Right ventricle myocardium superior (tissue), 1 donor: ENCODE measurements around the gene HAL. TPM values are rescaled to one million over a fixed set of nuclear protein-coding genes. Genes with fewer than 3 reads are reported as not detected.

Source experiments
- ATAC-seq: fragments of 200-7000 bp; cut with Tn5 transposase; one replicate; pipeline ENCODE4 v1.9.1; 2020; ENCODE audit warnings: mild to moderate bottlenecking; ENCODE audit not compliant: poor library complexity
- DNase-seq: peaks from one replicate; pipeline ENCODE4 v3.0.0-alpha.2; 2020
- intact Hi-C: fragments of 100-400 bp; cut with DNase I; formaldehyde crosslinking; loops from one replicate; pipeline ENCODE4 v1.11.2; 2022
- long read RNA-seq: library from polyadenylated mRNA; unstranded; transcript quantifications from one replicate; pipeline ENCODE4 v2.0.0, GENCODE V29; 2021
- total RNA-seq: library from RNA; stranded (reverse); fragmentation: NEBNext Ultra II Directional; extraction: Animal tissue kit (Norgen Biotek cat#: 25700); gene quantifications from one replicate; pipeline ENCODE4 v1.2.1, GENCODE V29; 2021
- donor health status: DM: no; HTN: yes; CAD: no; lungs with severe emphysema.

Gene HAL, protein sequence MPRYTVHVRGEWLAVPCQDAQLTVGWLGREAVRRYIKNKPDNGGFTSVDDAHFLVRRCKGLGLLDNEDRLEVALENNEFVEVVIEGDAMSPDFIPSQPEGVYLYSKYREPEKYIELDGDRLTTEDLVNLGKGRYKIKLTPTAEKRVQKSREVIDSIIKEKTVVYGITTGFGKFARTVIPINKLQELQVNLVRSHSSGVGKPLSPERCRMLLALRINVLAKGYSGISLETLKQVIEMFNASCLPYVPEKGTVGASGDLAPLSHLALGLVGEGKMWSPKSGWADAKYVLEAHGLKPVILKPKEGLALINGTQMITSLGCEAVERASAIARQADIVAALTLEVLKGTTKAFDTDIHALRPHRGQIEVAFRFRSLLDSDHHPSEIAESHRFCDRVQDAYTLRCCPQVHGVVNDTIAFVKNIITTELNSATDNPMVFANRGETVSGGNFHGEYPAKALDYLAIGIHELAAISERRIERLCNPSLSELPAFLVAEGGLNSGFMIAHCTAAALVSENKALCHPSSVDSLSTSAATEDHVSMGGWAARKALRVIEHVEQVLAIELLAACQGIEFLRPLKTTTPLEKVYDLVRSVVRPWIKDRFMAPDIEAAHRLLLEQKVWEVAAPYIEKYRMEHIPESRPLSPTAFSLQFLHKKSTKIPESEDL
- total RNA-seq, result 0.16 TPM
- long read RNA-seq, result 0 reads

- ATAC-seq (peak; percentile 72), DNase-seq (peak; percentile 50)
- intact Hi-C loops, result loop anchor here (5.0 to 10.0 kb wide), 2 partner anchors 79 to 171 kb away; no protein-coding TSS in a partner anchor
These were observed at the start of gene HAL for GRCh38 chr12:95996034-95996658. TSS of gene HAL (minus strand) at chr12:95996344. CDS start at chr12:95995910, 434 bp downstream.

DNA sequence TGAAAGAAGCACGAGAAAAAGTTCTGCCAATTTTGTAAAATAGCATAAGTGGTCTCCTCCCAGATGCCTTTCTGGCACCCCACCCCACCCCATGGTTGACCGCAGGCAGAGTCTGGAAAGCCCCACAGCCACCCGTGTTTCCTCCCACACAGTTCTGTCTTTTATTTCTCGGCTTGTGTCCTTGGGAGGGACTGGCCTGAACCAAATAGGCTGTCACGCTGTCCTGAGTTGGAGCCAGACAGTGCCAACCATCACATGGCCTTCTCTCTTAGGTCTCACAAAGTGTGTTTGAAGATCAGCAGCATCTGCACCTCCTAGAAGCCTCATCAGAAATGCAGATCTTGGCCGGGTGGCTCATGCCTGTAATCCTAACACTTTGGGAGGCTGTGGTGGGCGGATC, 49.4 kb upstream of the HAL start:
- ATAC-seq, result no peak
- intact Hi-C loops, result no loop called here

DNA sequence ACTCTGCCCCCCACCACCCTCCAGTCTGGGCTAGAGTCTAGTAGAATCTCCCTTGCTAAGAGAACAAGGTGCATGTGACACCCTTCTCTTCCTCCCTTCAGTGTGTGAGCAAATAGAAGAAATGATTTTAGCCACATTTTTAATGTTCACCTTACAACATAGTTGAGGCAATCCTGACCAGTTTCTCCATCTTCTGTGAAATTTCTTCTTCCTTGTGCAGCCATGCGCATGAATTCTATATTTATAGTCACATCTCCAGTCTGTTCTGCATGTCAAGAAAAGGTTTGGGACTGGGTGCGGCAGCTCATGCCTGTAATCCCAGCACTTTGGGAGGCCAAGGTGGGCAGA, 48.8 kb upstream of the HAL start:
- ATAC-seq, result no peak
- DNase-seq, result no peak
- intact Hi-C loops, result no loop called here

More for the DNA sequence above, 49.4 kb upstream of the HAL start:
- DNase-seq, result no peak

DNA sequence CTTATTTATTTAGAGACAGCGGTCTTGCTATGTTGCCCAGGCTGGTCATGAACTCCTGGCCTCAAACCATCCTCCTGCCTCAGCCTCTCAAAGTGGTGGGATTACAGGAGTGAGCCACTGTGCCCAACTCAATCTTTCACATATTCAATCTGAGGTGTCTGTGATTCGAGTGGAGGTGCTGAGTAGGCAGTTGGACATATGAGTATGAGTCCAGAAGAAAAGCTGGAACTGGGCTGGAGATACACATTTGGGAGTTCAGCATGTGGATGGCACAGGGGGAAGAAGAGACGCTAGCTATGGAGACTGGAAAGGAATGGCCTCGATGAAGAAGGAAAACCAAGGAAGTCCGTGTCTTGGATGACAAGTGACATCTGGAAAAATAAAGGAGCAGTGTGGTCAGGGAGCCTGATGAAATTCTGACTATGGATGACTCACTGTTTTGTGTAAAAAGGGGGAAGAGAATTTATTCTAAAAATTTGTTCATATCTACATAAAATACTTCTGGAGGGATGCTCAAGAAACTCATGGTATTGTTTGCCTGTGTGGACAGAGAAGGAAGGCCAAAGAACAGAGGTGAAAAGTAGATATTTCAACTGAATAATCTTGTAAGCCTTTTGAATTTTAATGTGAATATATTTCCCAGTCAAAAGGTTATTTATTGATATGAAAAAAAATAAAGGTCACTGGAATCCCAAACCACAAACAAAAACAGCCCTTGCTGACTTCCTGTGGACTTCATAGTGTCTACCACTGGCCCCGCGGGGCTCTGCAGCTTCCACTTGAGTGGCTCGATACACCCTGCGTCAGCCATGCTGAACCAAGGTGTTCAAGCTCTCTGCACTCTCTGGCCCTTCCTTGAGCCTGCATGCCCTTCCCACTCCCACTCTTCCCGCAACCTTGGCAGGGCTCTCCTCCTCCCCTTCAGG, 48.1 kb upstream of the HAL start:
- DNase-seq (no peak), ATAC-seq (no peak)
- intact Hi-C loops, result no loop called here

DNA sequence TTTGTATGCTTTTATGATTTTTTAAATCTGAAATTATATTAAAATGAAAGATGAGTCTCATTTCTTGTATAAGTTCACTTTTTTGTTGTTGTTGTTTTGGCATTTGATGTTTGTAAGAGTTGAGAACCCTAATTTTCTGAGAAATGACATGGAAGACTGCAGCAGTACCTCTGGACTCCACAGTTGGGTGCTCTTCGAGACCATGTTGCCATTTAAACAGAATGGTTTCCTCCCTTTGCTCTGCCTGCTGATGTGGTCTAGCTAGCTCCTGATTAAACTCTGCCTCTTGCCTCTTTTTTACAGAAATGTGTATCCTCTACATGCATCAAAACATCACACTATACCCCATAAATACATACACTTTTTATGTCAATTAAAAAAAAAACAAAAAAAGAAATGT, 45.0 kb upstream of the HAL start:
- intact Hi-C loops, result no loop called here
- DNase-seq (no peak), ATAC-seq (no peak)

DNA sequence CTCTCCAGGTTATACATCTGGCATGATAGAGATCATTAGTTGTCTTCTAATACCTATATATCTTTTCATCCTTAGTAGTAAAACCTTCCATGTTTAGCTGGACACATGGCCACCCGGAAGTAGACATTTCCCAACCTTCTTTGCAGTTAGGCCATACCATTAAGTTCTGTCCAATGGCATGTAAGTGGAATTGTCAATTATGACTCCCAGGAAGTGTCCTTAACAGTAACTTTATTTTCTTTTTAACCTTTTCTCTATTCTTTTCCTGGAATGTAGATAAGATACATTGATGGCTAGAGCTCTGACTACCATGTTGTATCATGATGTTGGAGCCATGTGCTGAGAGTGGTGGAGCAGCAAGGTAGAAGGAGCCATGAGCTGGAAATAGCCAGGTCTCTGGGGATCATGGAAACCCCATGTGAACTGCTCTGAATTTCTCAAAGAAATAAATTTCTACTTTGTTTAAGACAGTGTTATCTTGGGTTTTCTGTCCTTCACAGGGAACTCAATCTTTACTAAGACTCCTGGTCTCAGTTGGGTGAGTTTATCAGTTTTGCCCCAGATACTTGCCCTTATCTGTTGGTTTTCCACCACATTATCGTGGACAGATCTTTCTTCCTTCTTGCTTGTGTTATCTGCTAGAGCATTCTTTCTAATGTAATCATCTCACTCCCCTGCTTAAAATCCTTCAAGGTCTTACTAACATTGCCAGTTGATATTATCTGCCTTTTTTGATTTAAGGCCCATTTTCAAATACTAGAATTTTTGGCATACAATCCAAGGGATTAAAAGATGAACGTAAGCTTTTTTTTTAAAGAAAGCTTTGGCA, 44.4 kb upstream of the HAL start:
- ATAC-seq, result no peak
- intact Hi-C loops, result no loop called here
- DNase-seq, result no peak

GRCh38 chr12:96039516-96039915, 43.4 kb upstream of the HAL start:
- intact Hi-C loops, result no loop called here

GRCh38 chr12:96036765-96037455, 40.8 kb upstream of the HAL start:
- no peak for ATAC-seq
- intact Hi-C loops, result no loop called here
- DNase-seq, result no peak

More at GRCh38 chr12:96039516-96039915, 43.4 kb upstream of the HAL start:
- DNase-seq (no peak), ATAC-seq (no peak)

- peak; percentile 99 for ATAC-seq
- intact Hi-C loops, result no loop called here
These were observed 39.4 kb upstream of the HAL start, which contains the start of gene LTA4H for GRCh38 chr12:96035283-96036236. TSS of gene LTA4H (minus strand) at chr12:96035587. CDS start at chr12:96035519, 68 bp downstream.

GRCh38 chr12:96034621-96035282, 38.6 kb upstream of the HAL start:
- DNase-seq (peak; percentile 41), ATAC-seq (peak; percentile 17)

More at GRCh38 chr12:96035283-96036236, 39.4 kb upstream of the HAL start, which contains the start of gene LTA4H:
- peak; percentile 98 for DNase-seq

GRCh38 chr12:96033549-96034389, 37.6 kb upstream of the HAL start:
- no peak for ATAC-seq
- DNase-seq, result no peak
- intact Hi-C loops, result no loop called here

More at GRCh38 chr12:96034621-96035282, 38.6 kb upstream of the HAL start:
- intact Hi-C loops, result no loop called here

DNA sequence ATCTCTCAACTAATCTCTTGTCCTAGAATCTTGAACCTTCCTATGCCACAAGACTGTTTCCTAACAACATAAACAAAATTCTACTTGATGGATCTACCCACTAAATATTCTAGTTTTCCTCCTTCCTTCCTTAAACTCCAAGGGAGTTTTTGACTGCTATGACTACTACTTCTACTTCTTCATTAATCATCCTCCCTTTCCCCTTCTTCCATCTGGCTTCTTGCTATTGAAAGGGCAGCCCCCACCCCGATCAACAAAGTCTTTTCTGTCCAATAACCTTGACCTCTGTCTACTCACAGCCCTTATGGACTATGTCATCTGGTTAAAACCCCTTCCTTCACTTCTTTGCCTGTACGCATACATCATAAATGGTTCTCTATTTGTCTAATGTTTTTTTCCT, 33.7 kb upstream of the HAL start:
- intact Hi-C loops, result no loop called here
- ATAC-seq, result no peak
- DNase-seq, result no peak

GRCh38 chr12:96028538-96028937, 32.4 kb upstream of the HAL start:
- no peak for DNase-seq
- intact Hi-C loops, result no loop called here
- ATAC-seq, result no peak

GRCh38 chr12:96026331-96026730, 30.2 kb upstream of the HAL start:
- no peak for ATAC-seq
- intact Hi-C loops, result no loop called here

DNA sequence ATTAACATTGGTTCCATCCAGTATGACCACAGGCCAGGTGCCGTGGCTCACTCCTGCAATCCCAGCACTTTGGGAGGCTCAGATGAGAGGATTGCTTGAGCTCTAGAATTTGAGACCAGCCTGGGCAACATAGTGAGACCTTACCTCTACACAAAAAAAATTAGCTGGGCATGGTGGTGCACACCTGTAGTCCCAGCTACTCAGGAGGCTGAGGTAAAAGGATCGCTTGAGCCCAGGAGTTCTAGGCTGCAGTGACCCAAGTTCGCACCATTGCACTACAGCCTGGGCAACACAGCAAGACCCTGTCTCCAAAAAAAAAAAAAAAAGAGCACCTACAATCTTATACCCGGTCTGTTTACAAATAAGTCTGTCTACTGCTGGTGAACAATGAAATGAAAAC, 29.4 kb upstream of the HAL start:
- intact Hi-C loops, result no loop called here
- ATAC-seq (no peak), DNase-seq (no peak)

More at GRCh38 chr12:96026331-96026730, 30.2 kb upstream of the HAL start:
- no peak for DNase-seq
